Measurements from ENCODE around the gene LAIR1.
"Not testable (repeated sequence)": the region's sequence is repeated elsewhere in the genome, so short reads cannot be mapped to it uniquely, and the experiment has no call there.

DNA sequence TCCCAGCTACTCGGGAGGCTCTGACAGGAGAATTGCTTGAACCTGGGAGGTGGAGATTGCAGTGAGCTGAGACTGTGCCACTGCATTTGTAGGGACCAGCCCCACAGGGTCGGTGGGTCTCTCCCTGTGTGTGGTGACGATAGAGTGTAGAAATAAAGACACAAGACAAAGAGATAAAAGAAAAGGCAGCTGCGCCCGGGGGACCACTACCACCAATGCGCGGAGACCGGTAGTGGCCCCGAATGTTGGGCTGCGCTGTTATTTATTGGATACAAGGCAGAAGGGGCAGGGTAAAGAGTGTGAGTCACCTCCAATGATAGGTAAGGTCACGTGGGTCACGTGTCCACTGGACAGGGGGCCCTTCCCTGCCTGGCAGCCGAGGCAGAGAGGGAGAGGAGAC lies 42.4 kb downstream of the LAIR1 start:
- not testable (repeated sequence) for TF ChIP-seq POLR2A, EP300, POLR2AphosphoS5 (IDR thresholded peaks at IDR 0.05)
- TF ChIP-seq, protein P1, sequence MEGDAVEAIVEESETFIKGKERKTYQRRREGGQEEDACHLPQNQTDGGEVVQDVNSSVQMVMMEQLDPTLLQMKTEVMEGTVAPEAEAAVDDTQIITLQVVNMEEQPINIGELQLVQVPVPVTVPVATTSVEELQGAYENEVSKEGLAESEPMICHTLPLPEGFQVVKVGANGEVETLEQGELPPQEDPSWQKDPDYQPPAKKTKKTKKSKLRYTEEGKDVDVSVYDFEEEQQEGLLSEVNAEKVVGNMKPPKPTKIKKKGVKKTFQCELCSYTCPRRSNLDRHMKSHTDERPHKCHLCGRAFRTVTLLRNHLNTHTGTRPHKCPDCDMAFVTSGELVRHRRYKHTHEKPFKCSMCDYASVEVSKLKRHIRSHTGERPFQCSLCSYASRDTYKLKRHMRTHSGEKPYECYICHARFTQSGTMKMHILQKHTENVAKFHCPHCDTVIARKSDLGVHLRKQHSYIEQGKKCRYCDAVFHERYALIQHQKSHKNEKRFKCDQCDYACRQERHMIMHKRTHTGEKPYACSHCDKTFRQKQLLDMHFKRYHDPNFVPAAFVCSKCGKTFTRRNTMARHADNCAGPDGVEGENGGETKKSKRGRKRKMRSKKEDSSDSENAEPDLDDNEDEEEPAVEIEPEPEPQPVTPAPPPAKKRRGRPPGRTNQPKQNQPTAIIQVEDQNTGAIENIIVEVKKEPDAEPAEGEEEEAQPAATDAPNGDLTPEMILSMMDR (IDR thresholded peaks at IDR 0.05), result not testable (repeated sequence)
